ENCODE data around the gene CD200.
"Not testable (repeated sequence)": the region's sequence is repeated elsewhere in the genome, so short reads cannot be mapped to it uniquely, and the experiment has no call there.

The CD200 gene

GRCh38 chr3:112391648-112392047 is 58.7 kb downstream of the CD200 start:
- DNase-seq, result no peak

GRCh38 chr3:112392393-112393359 is 59.7 kb downstream of the CD200 start:
- no peak for DNase-seq

DNA sequence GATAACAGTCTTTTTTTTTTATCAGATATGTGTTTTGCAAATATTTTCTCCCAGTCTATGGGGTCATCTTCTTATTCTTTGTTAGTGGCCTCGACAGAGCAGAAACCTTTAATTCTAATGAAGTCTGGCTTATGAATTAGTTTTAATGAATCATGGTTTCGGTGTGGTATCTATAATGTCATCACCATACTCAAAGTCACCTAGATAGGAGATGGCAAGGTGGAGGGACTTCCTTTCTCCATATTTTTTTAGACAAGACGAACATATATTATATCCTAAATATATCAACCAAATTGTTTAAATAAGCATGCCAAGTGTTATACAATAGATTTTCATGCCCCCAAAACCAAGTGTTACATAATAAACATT is 60.4 kb downstream of the CD200 start:
- no peak for DNase-seq

DNA sequence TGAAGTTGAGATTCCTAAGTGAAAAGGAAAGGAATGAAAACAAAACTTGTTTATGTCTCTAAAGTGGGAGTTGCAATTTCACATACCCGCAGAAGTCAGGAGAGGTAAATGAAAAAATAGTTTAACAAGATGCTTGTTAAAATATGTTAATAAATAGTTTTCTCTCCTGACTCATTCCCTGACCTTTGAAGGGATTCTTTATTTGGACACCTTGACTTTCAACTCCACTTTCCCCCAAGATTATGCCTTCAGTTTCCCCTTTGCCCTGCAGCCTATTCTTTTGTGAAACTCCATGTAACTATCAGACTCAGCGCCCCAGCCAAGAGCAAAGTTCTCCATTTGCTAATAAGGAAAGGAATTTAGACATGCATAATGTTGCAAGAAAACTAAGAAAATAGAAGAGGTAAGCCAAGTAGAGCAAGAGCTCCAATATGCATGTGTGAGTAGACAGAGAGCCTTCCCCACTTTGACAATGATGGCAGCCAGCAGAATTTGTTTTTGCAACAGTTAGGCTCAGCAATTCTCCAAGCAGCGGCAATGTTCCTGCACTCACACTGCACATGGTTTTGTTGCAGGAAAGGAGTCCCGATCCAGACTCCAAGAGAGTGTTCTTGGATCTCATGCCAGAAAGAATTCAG is 61.2 kb downstream of the CD200 start:
- DNase-seq, result no peak

- DNase-seq, result no peak
These were observed 62.4 kb downstream of the CD200 start for GRCh38 chr3:112395181-112395895.

- no peak for DNase-seq
These were observed 62.9 kb downstream of the CD200 start for GRCh38 chr3:112395896-112396290.

- no peak for DNase-seq
These were observed 64.6 kb downstream of the CD200 start for GRCh38 chr3:112397556-112397955.

DNA sequence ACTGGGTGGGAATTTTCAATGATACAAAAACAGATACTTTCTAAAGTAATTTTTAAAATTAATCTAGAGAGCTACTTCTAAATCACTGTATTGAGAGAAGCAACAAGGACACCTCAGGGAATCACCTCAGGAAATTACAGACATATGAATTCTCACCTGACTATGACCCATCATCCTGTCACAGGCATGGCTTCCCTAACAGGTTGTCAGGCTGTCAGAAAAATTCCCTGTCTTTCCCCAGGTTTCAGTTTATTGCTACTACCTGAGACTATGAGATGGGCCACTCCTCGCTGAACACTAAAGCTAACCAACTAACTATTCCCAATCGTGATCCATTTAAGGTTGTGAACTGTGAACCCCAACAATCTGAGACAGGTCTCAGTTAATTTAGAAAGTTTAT is 66.1 kb downstream of the CD200 start:
- DNase-seq, result no peak

DNA sequence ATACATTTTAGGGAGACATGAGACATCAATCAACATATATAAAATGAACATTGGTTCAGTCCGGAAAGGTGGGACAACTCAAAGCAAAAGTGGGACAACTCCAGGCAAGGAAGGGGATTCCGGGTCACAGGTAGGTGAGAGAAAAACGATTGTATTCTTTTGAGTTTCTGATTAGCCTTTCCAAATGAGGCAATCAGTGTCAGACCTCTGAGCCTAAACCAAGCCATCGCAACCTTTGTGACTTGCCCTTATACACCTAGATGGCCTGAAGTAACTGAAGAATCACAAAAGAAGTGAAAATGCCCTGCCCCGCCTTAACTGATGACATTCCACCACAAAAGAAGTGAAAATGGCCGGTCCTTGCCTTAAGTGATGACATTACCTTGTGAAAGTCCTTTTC is 66.6 kb downstream of the CD200 start:
- DNase-seq, result not testable (repeated sequence)

DNA sequence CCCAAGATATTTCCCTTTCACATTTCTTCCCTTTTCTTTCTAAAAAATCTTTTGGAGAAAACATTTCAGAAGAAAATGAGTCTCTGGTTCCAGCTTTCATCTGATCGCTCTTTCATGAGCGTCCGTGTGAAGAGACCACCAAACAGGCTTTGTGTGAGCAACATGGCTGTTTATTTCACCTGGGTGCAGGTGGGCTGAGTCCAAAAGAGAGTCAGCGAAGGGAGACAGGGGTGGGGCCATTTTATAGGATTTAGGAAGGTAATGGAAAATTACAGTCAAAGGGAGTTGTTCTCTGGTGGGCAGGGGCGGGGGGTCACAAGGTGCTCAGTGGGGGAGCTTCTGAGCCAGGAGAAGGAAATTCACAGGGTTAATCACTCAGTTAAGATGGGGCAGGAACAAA is 67.4 kb downstream of the CD200 start:
- not testable (repeated sequence) for DNase-seq

- no peak for DNase-seq
These were observed 68.7 kb downstream of the CD200 start for GRCh38 chr3:112401617-112402016.

DNA sequence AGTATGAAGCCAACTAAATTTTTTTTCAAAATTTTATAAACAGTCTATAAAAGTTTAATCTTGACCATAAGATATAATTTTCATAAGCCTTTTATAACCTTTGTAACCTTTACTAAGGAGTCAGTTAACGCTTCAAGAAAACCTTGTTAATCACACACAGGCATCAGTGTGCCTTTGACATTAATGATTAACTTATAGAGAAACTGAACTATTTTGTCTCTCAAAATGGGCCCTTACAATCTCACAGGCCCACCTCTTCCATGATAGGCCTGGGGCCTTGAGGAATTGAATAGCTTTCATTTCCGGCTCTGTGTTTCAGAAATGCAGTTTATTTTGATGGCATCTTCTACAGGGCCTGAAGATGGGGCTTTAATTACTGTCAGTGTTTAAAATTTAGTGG is 70.1 kb downstream of the CD200 start:
- no peak for DNase-seq

- not testable (repeated sequence) for DNase-seq
These were observed 72.1 kb downstream of the CD200 start for GRCh38 chr3:112404924-112405549.

DNA sequence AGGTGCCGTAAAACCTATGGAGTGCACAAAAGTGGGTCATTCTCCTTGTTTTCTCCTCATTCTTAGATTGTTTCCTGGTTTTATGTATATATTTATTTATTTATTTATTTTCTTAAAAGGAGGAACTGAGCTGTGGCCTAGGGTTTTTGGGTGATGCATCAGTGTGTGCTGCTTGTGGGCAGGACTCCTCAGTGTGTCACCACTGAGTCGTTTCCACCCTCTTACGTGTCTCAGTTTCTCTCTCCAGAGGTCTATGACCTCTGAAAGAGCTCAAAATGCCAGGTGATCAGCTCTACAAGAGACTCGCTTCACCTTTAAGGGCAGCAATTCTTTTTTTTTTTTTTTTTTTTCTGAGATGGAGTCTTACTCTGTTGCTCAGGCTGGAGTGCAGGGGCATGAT is 72.9 kb downstream of the CD200 start:
- no peak for DNase-seq

DNA sequence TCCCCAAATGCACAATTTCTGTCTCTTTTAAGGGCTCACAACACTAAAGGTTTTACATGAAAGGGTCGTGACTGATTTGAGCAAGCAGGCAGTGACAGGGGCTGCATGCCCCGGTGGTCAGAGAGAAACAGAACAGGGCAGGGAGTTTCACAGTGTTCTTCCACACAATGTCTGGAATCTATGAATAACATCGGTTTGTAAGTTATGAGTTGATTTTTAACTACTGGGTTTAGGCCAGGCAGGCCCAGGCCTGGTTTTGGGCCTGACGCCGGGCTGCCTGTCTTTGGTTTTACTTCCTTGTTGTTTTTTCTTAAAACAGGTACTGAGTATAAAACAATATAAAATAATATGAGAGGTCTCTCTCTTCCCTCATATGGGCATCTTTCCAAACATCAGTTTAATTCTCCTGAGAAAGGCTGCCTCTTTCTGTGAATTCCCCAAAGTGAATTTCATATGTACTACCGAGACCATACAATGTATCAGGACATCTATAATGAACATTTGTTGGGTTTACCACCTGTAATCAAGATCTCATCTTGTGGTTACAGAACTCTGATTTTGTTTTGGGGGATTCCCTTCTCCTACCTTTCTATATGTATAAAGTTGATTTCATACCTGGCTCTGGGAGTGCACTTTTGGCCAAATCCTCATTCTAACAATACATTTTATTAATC is 74.4 kb downstream of the CD200 start:
- no peak for DNase-seq

DNA sequence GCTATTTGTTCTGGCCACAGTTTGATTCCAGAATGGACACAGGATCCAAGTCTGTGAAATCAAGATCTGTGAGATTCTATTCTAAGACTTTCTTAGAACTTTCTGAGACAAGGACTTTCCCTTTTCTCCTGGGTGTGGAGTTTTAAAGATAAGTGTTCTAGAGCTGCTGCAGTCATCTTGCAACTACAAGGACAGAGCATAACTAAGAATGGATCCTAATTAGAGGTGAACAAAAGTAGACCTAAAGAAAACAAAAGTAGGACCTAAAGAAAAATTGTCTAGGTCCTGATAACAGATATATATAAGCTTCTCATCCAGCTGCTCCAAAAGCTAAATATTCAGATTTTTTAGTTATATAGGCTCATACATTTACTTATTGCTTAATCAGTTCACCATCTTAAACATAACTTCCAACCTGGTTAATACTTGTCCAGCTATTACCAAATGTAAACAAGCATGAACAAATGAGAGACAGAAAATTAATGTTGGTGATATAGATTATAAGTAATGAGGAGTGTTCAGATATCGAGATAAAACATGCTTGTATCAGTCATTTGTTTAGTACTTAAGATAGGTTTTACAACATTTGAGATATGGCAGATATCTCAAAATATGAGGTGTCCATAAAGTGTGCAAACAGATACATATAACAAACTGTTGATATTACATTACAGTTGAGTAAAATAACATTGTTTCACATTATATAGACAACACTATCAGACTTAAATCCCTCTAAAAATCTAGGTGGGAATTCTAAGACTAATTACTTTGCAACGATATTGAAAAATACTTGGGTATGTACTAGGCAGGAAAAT is 75.1 kb downstream of the CD200 start:
- DNase-seq, result no peak

DNA sequence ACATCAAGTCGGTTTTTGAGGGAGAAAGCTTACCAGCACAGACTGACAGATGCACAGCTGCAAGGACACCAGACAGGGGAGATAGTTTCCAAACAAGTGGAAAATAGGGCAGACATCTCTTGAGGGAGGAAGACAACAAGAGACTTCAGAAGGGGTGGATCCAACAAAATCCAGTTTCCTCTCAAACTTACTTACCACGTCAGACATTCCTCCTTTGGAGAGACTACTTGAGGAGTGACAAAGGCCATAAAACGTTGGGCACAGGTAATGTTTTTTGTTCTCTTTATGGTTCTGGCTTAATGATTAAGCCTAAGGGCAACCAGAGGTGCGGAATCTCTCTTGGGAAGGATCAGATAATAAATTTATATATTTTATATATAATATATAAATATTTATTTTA is 76.1 kb downstream of the CD200 start:
- DNase-seq, result no peak

GRCh38 chr3:112411425-112411824 is 78.5 kb downstream of the CD200 start:
- no peak for DNase-seq

Data from activated T-cell treated with anti-CD3 and anti-CD28 coated beads for 4 hours (primary cell).